Neutrophil (primary cell): ENCODE measurements around the gene CEACAM20.
A peak's percentile ranks its signal among the peaks of the same experiment; 100 is the strongest.

Source experiments
- H3K27ac ChIP-seq: fragments of 200-600 bp; sonication (generic); 2 replicates; pipeline ENCODE4 v1.5.1; 2016; ENCODE audit warnings: mild to moderate bottlenecking, moderate library complexity
- H3K27me3 ChIP-seq: fragments of 200-600 bp; sonication (generic); 2 replicates; pipeline ENCODE4 v1.6.0; 2016; ENCODE audit warnings: mild to moderate bottlenecking
- H3K36me3 ChIP-seq: fragments of 200-600 bp; sonication (generic); 2 replicates; pipeline ENCODE4 v1.5.1; 2017
- H3K4me1 ChIP-seq, 2 experiments: fragments of 200-600 bp in 1 of 2; sonication (generic) in 1 of 2; 1 replicate in 1 of 2; 2 replicates in 1 of 2; pipeline versions ENCODE4 v1.5.1 to v1.6.1; 2013 to 2016; ENCODE audit warnings: low read depth in 1 of 2, low read length in 1 of 2, mild to moderate bottlenecking in 1 of 2, moderate library complexity in 1 of 2; ENCODE audit not compliant: control insufficient read depth in 1 of 2, insufficient read depth in 1 of 2
- H3K4me3 ChIP-seq, 2 experiments: fragments of 200-600 bp in 1 of 2; sonication (generic) in 1 of 2; 1 replicate in 1 of 2; 2 replicates in 1 of 2; pipeline ENCODE4 v1.5.1; 2013 to 2016; ENCODE audit warnings: low read depth in 1 of 2, low read length in 1 of 2, mild to moderate bottlenecking in 1 of 2, moderate library complexity in 1 of 2
- H3K9me3 ChIP-seq: fragments of 200-600 bp; sonication (generic); 2 replicates; pipeline ENCODE4 v1.5.1; 2016
- CTCF ChIP-seq: fragments of 200-600 bp; sonication (generic); IDR thresholded peaks from 2 replicates; pipeline ENCODE4 v1.5.1; 2016; ENCODE audit warnings: antibody characterized with exemption

The CEACAM20 gene

GRCh38 chr19:44517146-44517545 lies 12.3 kb downstream of the CEACAM20 start:
- Histone ChIP-seq H3K36me3 (no peaks in the 10 kb centered on the region), H3K9me3 (no peaks in the 10 kb centered on the region), H3K4me3 (no peak overlapping the region), H3K27ac (no peak overlapping the region), H3K4me1 (no peaks in the 10 kb centered on the region), H3K27me3 (no peaks in the 10 kb centered on the region)
- TF ChIP-seq CTCF, result no peak

GRCh38 chr19:44515907-44516306 lies 13.6 kb downstream of the CEACAM20 start:
- no peak overlapping the region for H3K4me3 ChIP-seq
- H3K9me3 ChIP-seq, result no peaks in the 10 kb centered on the region
- TF ChIP-seq CTCF, result no peak
- H3K4me1 ChIP-seq, result no peaks in the 10 kb centered on the region
- H3K27me3 ChIP-seq, result no peaks in the 10 kb centered on the region
- no peak overlapping the region for H3K27ac ChIP-seq
- no peaks in the 10 kb centered on the region for H3K36me3 ChIP-seq

- Histone ChIP-seq H3K27ac (no peak overlapping the region), H3K9me3 (no peaks in the 10 kb centered on the region), H3K36me3 (no peaks in the 10 kb centered on the region), H3K4me3 (no peak overlapping the region), H3K27me3 (no peaks in the 10 kb centered on the region), H3K4me1 (no peaks in the 10 kb centered on the region)
- no peak for TF ChIP-seq CTCF
Observed at GRCh38 chr19:44515031-44515430, 14.4 kb downstream of the CEACAM20 start.

GRCh38 chr19:44512326-44513298 lies 16.9 kb downstream of the CEACAM20 start:
- no peak overlapping the region for H3K4me3 ChIP-seq
- H3K4me1 ChIP-seq, result no peaks in the 10 kb centered on the region
- no peak overlapping the region for H3K27ac ChIP-seq
- TF ChIP-seq CTCF, result peak; percentile 30
- H3K9me3 ChIP-seq, result no peaks in the 10 kb centered on the region
- peaks cover 7% of the 10 kb centered on the region for H3K27me3 ChIP-seq
- no peaks in the 10 kb centered on the region for H3K36me3 ChIP-seq

GRCh38 chr19:44509478-44509877 lies 20.0 kb downstream of the CEACAM20 start:
- H3K4me1 ChIP-seq, result no peaks in the 10 kb centered on the region
- H3K4me3 ChIP-seq, result no peak overlapping the region
- no peak overlapping the region for H3K27ac ChIP-seq
- no peaks in the 10 kb centered on the region for H3K36me3 ChIP-seq
- peaks cover 25% of the 10 kb centered on the region for H3K27me3 ChIP-seq
- no peak for TF ChIP-seq CTCF
- no peaks in the 10 kb centered on the region for H3K9me3 ChIP-seq
